B cell (primary cell): Measurements from ENCODE around the gene CNOT8. TPM values are rescaled to one million over a fixed set of nuclear protein-coding genes. Genes with fewer than 3 reads are reported as not detected.

Experiments
- ATAC-seq: fragments of 200-7000 bp; cut with Tn5 transposase; one replicate; pipeline ENCODE4 v1.10.0; 2021; ENCODE audit warnings: low read depth, mild to moderate bottlenecking, moderate number of reproducible peaks, moderate library complexity
- CTCF ChIA-PET: fragments of 350-600 bp; sonication (Branson Sonifier 250); formaldehyde crosslinking; loops from one replicate; lab custom pipeline; 2021; ENCODE audit warnings: antibody characterized with exemption, inconsistent platforms; lab: Charles Lee
- POLR2A ChIA-PET: fragments of 350-600 bp; sonication (Branson Sonifier 250); formaldehyde crosslinking; loops from one replicate; lab custom pipeline; 2021; ENCODE audit warnings: antibody characterized with exemption; lab: Charles Lee
- DNase-seq: peaks from one replicate; pipeline ENCODE4 v3.0.0; 2013
- H2AFZ ChIP-seq: 2 replicates; pipeline ENCODE4 v1.6.1; 2012; ENCODE audit warnings: mild to moderate bottlenecking, low read depth, low read length; ENCODE audit not compliant: insufficient read depth, poor library complexity, severe bottlenecking
- H3K27ac ChIP-seq, 2 donors: 1 replicate in 1 of 2; 2 replicates in 1 of 2; pipeline ENCODE4 v1.5.1; 2012 to 2013; ENCODE audit warnings: low read length in 2 of 2, mild to moderate bottlenecking in 2 of 2, moderate library complexity in 1 of 2
- H3K27me3 ChIP-seq, 4 experiments: fragments of 200-600 bp in 1 of 4; sonication (generic) in 1 of 4; replicated peaks in 1 of 4; 1 replicate in 2 of 4; 2 replicates in 2 of 4; pipeline versions ENCODE4 v1.6.1 to v1.7.0; 2013 to 2016; ENCODE audit warnings: low read length in 3 of 4, mild to moderate bottlenecking in 2 of 4, mixed read lengths in 1 of 4, moderate library complexity in 1 of 4; ENCODE audit not compliant: insufficient read depth in 4 of 4, control insufficient read depth in 3 of 4; ENCODE audit errors: control extremely low read depth in 1 of 4
- H3K36me3 ChIP-seq, 2 experiments: replicated peaks in 1 of 2; 1 replicate in 1 of 2; 2 replicates in 1 of 2; pipeline versions ENCODE4 v1.6.1 to v1.7.1; 2013; ENCODE audit warnings: low read length in 1 of 2; ENCODE audit not compliant: insufficient read depth in 2 of 2, control insufficient read depth in 1 of 2; ENCODE audit errors: control extremely low read depth in 1 of 2, extremely low read depth in 1 of 2
- H3K4me1 ChIP-seq, 2 donors: fragments of 200-600 bp in 1 of 2; sonication (generic) in 1 of 2; 1 replicate in 1 of 2; 2 replicates in 1 of 2; pipeline versions ENCODE4 v1.5.1 to v1.6.1; 2013 to 2017; ENCODE audit warnings: low read length in 2 of 2; ENCODE audit not compliant: control insufficient read depth in 2 of 2, insufficient read depth in 2 of 2
- H3K4me2 ChIP-seq: replicated peaks from 2 replicates; pipeline ENCODE3; 2012; ENCODE audit warnings: mild to moderate bottlenecking, low read depth, low read length; ENCODE audit not compliant: poor library complexity, severe bottlenecking
- H3K4me3 ChIP-seq, 5 experiments: fragments of 200-600 bp in 1 of 5; sonication (generic) in 1 of 5; 1 replicate in 3 of 5; 2 replicates in 2 of 5; pipeline versions ENCODE4 v1.5.1 to v1.7.0; 2011 to 2016; ENCODE audit warnings: low read length in 4 of 5, mild to moderate bottlenecking in 4 of 5, low read depth in 2 of 5, control low read depth in 1 of 5, moderate library complexity in 1 of 5; ENCODE audit not compliant: insufficient read depth in 1 of 5; ENCODE audit errors: control extremely low read depth in 1 of 5, extremely low read depth in 1 of 5
- H3K79me2 ChIP-seq: fragments of 200-600 bp; sonication (generic); one replicate; pipeline ENCODE4 v1.6.0; 2016; ENCODE audit warnings: low read length; ENCODE audit not compliant: control insufficient read depth, insufficient read depth
- H3K9ac ChIP-seq: fragments of 200-600 bp; sonication (generic); 2 replicates; pipeline ENCODE4 v1.6.1; 2017; ENCODE audit warnings: mild to moderate bottlenecking, low read length, moderate library complexity
- H3K9me3 ChIP-seq, 3 donors: one replicate each; pipeline versions ENCODE4 v1.6.1 to v1.7.1; 2013; ENCODE audit warnings: low read length in 2 of 3; ENCODE audit not compliant: control insufficient read depth in 2 of 3, insufficient read depth in 1 of 3; ENCODE audit errors: control extremely low read depth in 1 of 3
- H4K20me1 ChIP-seq: 2 replicates; pipeline ENCODE4 v1.6.0; 2012; ENCODE audit warnings: mild to moderate bottlenecking, low read length; ENCODE audit not compliant: insufficient read depth, control insufficient read depth, poor library complexity, severe bottlenecking
- H3K27ac Mint-ChIP-seq: one replicate; pipeline ENCODE4 v1.8.0; 2021; ENCODE audit warnings: mixed read lengths
- H3K27me3 Mint-ChIP-seq: one replicate; pipeline ENCODE4 v1.8.0; 2021; ENCODE audit warnings: mixed read lengths
- H3K4me1 Mint-ChIP-seq: one replicate; pipeline ENCODE4 v1.8.0; 2021; ENCODE audit warnings: mixed read lengths
- H3K4me3 Mint-ChIP-seq: one replicate; pipeline ENCODE4 v1.8.0; 2021; ENCODE audit warnings: mixed read lengths
- H3K9me3 Mint-ChIP-seq: one replicate; pipeline ENCODE4 v1.8.0; 2022; ENCODE audit warnings: mixed read lengths; ENCODE audit not compliant: insufficient read depth
- EZH2 ChIP-seq: IDR thresholded peaks from 2 replicates; pipeline ENCODE4 v1.6.1; 2012; ENCODE audit warnings: borderline replicate concordance, low read depth, mild to moderate bottlenecking, moderate library complexity, low read length; ENCODE audit not compliant: insufficient read depth, poor library complexity, severe bottlenecking
- WGBS: methylation state at CpG from one replicate; pipeline ENCODE4 v1.1.5; 2013; ENCODE audit warnings: missing lambda C conversion rate; ENCODE audit not compliant: insufficient coverage; 5-methylcytosine and 5-hydroxymethylcytosine counted together
- intact Hi-C: fragments of 100-400 bp; cut with micrococcal nuclease; formaldehyde crosslinking; loops from one replicate; pipeline ENCODE4 v1.10.0; 2022
- polyA plus RNA-seq: library from polyadenylated mRNA; depleted of rRNA; stranded (reverse); fragments of >200 nt; gene quantifications from 2 replicates; pipeline ENCODE4 v1.2.3, GENCODE V29; 2012
- total RNA-seq, 2 donors: library from RNA; stranded (reverse); fragments of 120-200 nt in 1 of 2; gene quantifications; 1 replicate in 1 of 2; 2 replicates in 1 of 2; pipeline versions ENCODE4 v1.2.3 to v1.2.4, GENCODE V29; 2013 to 2022
- TF ChIP-seq, protein P1 (sequence below): fragments of 200-600 bp; IDR thresholded peaks from one replicate; pipeline ENCODE4 v1.8.0; 2022; ENCODE audit warnings: antibody characterized with exemption, mild to moderate bottlenecking

Gene CNOT8
- total and polyA plus RNA-seq, 2 donors (not counting 1 experiment from before 2014, with no cell fraction given), result 58.5 to 78.6 TPM

DNA sequence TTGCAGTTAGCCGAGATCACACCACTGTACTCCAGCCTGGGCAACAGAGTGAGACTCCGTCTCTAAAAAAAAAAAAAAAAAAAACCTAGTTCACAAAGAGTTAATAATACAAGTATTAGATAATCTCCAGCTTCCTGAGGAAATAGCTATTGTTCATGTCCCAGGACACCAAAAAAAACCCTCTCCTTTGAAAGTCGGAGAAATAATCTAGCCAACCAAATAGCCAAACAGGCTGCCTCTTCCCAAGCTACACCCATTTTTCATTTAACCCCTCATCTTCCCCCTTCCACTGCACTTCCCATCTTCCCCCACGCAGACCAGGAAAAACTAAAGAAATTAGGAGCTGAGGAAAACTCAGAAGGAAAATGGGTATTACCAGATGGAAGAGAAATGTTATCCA, 23.6 kb downstream of the CNOT8 start:
- H3K4me1 ChIP-seq, result no peaks in the 10 kb centered on the region
- peaks cover 10 to 25% of the 10 kb centered on the region in 2 experiments for H3K36me3 ChIP-seq
- no peaks in the 10 kb centered on the region for H3K27me3 ChIP-seq
- no peak overlapping the region for H3K9ac ChIP-seq
- H3K4me2 ChIP-seq, result no peak overlapping the region
- H3K27ac ChIP-seq, result no peak overlapping the region
- DNase-seq, result no peak
- H4K20me1 ChIP-seq, result no peaks in the 10 kb centered on the region
- ChIA-PET POLR2A (interaction anchor here (0.7 kb wide), 1 partner anchor 155 kb away, joined by 3 read pairs; no protein-coding TSS in a partner anchor), CTCF (no interaction called here)
- H3K4me1 Mint-ChIP-seq, result no peaks in the 10 kb centered on the region
- no peak overlapping the region for H3K4me3 ChIP-seq
- H3K4me3 Mint-ChIP-seq, result no peak overlapping the region
- H3K27ac Mint-ChIP-seq, result no peak overlapping the region
- H3K9me3 Mint-ChIP-seq, result peaks cover 21% of the 10 kb centered on the region
- TF ChIP-seq EZH2, result no peak
- TF ChIP-seq, protein P1, sequence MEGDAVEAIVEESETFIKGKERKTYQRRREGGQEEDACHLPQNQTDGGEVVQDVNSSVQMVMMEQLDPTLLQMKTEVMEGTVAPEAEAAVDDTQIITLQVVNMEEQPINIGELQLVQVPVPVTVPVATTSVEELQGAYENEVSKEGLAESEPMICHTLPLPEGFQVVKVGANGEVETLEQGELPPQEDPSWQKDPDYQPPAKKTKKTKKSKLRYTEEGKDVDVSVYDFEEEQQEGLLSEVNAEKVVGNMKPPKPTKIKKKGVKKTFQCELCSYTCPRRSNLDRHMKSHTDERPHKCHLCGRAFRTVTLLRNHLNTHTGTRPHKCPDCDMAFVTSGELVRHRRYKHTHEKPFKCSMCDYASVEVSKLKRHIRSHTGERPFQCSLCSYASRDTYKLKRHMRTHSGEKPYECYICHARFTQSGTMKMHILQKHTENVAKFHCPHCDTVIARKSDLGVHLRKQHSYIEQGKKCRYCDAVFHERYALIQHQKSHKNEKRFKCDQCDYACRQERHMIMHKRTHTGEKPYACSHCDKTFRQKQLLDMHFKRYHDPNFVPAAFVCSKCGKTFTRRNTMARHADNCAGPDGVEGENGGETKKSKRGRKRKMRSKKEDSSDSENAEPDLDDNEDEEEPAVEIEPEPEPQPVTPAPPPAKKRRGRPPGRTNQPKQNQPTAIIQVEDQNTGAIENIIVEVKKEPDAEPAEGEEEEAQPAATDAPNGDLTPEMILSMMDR, result no peak
- intact Hi-C loops, result no loop called here
- no peak for ATAC-seq
- no peak overlapping the region for H2AFZ ChIP-seq
- H3K79me2 ChIP-seq, result no peaks in the 10 kb centered on the region
- no peaks in the 10 kb centered on the region for H3K27me3 Mint-ChIP-seq
- WGBS, result 63% methylated on average over 1 of the region's 4 CpGs
- peaks cover 8 to 31% (median 27%) of the 10 kb centered on the region in 3 donors for H3K9me3 ChIP-seq

DNA sequence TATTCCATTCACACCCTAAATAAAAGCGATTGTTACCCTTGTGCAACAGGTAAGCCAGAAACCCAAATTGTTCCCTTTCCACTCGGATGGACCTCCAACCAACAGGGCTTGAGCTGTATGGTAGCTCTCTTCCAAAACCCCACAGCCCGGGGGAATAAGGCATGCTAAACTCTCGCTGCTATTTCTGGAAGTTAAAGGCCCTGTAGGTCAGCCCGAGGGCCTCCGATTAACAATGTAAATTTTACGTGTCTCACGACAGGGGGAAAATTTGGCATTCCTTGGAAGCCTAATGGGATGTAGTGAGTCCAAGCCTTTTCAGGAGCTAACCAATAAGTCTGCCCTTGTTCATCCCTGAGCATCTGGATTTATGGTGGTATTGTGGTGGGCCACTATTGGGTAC, 26.0 kb downstream of the CNOT8 start:
- Mint-ChIP-seq H3K9me3 (peaks cover 21% of the 10 kb centered on the region), H3K27ac (no peak overlapping the region), H3K4me3 (no peak overlapping the region), H3K27me3 (no peaks in the 10 kb centered on the region), H3K4me1 (no peaks in the 10 kb centered on the region)
- Histone ChIP-seq H2AFZ (no peak overlapping the region), H3K79me2 (no peaks in the 10 kb centered on the region), H3K4me2 (no peak overlapping the region), H3K4me3 (no peak overlapping the region), H3K27me3 (no peaks in the 10 kb centered on the region), H3K27ac (no peak overlapping the region), H4K20me1 (no peaks in the 10 kb centered on the region), H3K36me3 (peaks cover 18 to 35% of the 10 kb centered on the region in 2 experiments), H3K4me1 (no peaks in the 10 kb centered on the region), H3K9me3 (peaks cover 15 to 23% (median 16%) of the 10 kb centered on the region in 3 donors), H3K9ac (no peak overlapping the region)
- intact Hi-C loops, result no loop called here
- ATAC-seq, result no peak
- 95% methylated on average over 6 of the region's 8 CpGs for whole genome bisulfite sequencing
- POLR2A ChIA-PET, result no interaction called here
- no peak for DNase-seq
- CTCF ChIA-PET, result no interaction called here
- TF ChIP-seq, protein P1, result no peak
- TF ChIP-seq EZH2, result no peak
